ENCODE data around the gene ROPN1B.

ROPN1B gene

DNA sequence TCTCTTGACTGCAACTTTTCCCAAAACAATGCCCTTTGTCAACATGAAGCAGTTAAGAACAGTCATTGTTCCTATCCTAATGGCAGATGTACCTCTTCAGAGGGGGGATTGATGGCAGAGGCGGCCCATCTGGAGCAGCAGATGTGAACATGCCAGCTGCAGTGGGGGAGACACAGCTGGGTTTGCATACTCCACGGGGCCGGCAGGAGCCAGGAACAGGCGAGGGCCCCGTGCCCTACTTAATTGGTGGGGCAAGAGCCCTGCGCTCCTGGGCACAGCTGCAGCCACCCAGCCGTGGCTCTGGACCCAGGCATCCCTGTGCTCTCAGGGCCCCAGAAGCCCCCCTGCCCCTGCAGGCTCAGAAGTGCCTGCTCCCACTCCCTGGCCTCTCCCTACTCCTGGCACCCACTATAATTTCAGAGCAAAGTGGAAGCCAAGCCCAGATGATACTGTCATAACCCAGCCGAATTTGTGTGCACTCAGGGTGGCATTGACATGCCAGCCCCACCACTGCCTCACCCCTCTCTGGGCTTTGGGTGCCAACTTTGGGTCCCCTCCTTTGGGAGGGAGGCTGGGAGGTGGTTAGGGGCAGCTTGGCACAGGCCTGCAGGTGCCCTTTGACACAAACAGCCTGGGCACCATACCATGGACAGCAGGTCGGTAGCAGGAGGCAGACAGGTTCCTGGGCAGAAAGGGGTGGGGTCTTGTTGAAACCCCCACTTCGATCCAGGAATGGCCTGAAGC lies 34.6 kb downstream of the ROPN1B start:
- no peak for DNase-seq (ENCODE audit: low read depth in 2 of 2)

DNA sequence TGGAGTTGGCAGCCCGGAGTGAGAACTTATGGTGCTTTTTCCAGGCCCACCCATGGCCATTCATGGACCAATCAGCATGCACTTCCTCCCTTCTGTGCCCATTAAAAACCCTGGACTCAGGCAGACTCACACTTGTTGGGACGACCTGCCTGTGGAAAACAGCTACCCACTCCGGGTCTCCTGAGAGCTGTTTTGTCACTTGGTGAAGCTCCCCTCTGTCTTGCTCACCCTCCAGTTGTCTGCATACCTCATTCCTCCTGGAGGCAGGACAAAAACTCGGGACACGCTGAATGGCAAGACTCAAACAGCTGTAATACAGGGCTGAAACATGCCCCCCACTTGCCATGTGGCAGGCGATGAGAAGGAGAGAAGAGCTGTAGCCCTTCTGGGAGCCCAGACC lies 35.2 kb downstream of the ROPN1B start:
- no peak for DNase-seq (ENCODE audit: low read depth in 2 of 2)

DNA sequence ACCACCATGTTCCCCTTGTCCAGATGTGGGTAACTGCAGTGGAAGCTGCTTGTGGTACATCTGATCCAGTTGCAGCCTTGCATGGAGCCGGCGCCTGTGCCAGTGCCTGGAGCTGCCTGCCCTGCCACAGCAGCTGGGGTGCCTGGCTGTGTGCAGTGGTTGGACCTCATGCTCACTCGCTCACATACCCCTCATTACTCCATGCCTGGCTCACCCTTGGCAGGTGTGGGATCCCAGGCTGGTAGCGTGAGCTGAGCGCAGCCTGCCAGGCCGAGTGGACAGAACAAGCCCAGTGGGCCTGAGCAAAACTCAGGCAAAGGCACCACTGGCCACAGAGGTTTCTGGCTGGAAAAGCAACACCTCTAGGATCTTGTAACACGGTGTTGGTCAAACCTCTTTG lies 35.7 kb downstream of the ROPN1B start:
- no peak for DNase-seq (ENCODE audit: low read depth in 2 of 2)

DNA sequence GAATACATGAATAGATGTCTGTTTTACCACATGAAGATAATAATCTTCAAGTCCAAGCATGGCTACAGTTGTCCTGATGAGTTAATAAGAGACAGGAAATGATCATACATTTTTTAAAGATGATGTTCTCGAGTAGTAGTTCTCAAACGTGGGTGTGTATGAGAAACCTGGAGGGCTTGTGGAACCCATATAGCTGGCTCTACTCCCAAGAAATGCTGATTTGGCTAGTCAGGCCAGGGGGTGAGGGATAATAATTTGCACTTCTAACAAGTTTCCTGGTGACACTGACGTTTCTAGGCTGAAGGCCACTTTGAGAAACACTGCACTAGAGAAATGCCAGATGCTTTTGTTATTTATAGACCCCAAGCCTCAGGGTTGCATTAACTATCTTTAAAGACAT lies 37.0 kb downstream of the ROPN1B start:
- DNase-seq (ENCODE audit: low read depth in 2 of 2) = no peak

DNA sequence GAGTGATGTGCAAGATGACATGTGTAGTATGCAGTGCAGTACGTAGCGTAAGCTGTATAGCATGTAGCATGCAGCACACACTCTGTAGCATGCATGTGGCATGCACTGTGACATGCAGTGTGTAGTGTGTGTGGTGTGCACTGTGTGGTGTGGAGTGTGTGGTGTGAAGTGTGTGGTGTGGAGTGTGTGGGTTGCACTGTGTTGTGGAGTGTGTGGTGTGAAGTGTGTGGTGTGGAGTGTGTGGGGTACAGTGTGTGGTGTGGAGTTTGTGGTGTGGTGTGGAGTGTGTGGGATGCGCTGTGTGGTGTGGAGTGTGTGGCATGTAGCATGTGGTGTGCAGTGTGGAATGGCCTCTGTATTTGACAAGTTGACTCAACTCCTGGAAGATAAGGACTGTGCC lies 39.2 kb downstream of the ROPN1B start:
- no peak for DNase-seq (ENCODE audit: low read depth in 2 of 2)

DNA sequence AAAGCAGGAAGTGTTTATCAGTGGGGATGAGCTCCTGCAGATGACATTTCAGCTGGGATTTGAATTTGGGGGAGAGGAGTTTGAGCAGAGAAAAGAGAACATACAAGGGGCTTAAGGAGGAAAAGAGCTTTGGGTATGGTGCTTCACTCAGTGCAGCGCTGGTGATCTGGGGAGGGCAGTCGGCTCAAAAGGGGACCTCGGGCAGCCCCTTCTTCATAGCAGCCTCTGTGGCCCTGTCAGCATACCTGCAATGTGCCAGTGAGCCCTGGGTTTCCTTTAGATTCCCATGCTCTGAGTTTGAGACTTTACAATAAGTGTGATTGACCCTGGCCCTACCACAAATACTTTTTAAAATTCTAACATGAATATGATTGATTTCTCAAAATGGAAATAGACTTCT lies 40.2 kb downstream of the ROPN1B start:
- no peak for DNase-seq (ENCODE audit: low read depth in 2 of 2)

DNA sequence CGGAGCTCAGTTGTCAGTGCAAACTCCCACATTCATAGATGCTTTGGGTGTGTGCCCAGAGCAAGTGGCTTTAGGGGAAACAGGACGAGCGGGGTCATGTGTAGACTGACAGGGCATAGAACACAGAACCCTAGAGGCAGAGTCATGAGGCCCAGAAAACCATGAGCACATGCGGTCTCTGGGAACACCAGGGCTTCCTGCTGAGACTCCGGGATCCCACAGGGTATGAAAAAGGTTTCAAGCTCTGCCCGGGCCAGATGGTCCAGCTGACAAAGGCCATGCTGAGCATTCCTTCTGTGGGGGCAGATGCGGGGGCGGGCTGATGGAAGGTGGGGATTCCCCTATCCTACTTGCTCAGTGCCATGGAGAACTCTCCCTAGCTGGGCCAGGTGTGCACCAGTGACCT lies 44.8 kb downstream of the ROPN1B start:
- DNase-seq (ENCODE audit: low read depth in 2 of 2) = no peak

DNA sequence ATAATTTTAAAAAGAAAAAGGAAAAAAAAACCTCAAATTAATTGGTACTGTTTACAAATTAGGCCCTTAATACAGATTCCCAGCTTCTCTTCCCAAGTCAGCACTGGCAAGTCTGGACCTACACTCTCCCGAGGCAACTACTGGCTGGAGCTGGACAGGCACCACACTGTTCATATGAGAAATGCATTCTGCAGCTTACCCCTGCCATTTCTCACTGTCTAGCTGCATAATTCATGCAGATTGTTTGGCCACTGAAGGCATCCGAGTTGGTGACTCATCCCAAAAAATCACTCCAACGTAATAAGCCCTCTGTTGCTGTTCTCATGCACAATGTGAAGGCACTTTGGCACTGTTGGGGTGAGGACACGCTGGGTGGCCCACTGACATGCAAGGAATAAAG lies 45.3 kb downstream of the ROPN1B start:
- no peak for DNase-seq (ENCODE audit: low read depth in 2 of 2)

DNA sequence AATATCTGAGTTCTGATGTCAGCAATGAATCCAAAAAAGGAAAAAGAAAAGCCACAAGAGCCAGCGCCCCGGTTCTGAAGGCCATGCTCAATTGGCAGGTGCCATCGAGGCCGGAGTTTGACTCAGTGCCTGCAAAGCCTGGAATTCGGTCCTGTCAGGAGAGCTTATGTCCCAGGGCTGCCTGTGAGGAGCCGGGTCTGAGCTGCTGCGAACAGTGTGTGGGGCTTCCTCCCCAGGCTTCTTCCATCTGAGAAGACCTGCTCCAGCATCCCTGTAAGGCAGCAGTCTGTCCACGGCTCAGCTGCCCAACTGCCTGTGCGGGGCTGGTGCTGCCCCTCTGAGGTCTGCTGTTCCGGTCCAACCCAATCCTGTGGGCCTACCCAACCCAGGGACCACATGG lies 46.1 kb downstream of the ROPN1B start:
- no peak for DNase-seq (ENCODE audit: low read depth in 2 of 2)

DNA sequence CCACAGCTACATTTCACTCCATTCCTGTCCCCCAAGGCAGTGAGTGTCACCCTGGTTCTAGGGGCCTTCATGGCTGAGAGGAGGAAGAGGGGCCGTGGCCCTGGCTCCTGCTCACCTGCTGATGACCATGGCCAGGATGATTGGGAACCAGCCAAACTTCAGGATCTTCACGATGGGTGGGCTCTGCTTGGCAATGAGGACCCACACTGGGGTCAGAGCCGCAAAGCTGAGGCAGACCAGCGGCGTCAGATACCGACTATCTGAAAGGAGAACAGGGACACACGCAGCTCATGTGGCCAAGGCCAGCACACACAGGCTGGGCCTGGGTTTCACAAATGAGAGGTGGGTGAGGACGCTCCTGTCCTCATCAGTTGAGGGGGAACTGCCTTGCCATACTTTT lies 47.6 kb downstream of the ROPN1B start:
- DNase-seq (ENCODE audit: low read depth in 2 of 2) = no peak

DNA sequence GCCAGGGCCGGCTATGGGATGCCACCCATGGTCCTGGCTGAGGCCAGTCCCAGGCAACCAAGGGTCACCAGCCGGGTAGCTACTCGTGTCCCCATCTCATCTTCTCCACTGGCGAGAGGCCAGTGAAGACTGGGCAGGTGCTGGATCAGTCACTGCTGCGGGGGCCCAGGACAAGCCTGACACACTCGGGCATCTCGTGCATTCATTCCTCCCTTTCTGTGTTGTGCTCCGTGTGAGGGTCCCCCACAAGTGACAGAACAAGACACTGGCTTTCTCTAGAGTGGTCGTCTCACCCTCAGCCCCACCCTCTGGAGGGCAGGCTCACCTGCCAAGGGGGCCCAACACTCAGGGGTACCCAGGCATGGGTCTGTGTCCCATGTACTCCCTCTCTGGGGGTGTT lies 48.4 kb downstream of the ROPN1B start:
- no peak for DNase-seq (ENCODE audit: low read depth in 2 of 2)

DNA sequence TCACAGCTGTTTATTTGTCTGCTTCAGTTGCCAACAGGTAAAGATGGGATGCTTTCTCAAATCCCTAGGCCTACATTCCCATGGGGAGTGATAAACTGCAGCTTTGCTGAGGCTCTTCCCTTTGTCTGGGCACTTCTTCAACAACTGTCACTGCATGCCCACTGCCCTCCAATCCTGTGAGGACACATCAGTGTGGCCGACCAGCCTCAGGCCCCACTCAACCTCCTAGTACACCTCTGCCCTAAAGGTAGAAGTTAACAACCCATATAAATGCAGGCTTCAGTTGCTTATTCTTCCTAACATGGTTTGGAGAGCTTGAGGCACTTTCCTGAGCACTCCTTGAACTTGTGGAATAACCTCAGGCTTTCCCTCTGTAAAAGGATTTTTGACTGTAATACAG lies 49.6 kb downstream of the ROPN1B start:
- no peak for DNase-seq (ENCODE audit: low read depth in 2 of 2)

DNA sequence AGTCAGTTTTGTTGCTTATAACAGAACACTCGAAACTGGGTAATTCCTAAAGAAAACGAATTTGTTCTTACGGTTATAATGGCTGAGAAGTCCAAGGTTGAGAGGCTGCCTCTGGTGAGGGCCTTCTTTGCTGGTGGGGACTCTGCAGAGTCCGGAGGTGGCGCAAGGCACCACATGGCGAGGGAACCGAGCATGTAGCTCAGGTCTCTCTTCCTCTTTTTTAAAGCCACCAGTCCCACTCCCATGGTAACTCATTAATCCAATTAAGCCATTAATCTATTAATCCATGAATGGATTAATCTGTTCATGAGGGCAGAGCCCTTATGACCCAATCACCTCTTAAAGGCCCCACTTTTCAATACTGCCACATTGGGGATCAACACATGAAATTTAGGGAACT lies 50.0 kb downstream of the ROPN1B start:
- no peak for DNase-seq (ENCODE audit: low read depth in 2 of 2)

DNA sequence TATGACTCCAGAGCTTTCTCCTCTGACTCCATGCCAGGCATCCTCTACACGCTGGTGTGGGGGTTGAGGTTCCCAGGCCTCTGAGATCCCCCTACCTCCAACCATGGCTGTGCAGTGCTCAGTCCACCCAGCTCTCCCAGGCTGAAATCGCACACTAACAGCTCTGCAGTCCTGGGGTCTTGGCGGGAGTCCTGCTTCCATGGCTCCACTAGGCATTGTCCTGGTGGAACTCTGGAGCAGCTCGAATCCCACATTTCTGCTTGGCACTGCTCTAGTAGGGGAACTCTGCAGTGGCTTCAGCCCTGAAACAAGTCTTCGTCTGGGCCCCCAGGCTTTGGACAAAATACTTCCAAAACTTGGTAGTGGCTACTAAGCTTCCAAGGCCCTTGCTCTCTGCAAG lies 50.7 kb downstream of the ROPN1B start:
- no peak for DNase-seq (ENCODE audit: low read depth in 2 of 2)

DNA sequence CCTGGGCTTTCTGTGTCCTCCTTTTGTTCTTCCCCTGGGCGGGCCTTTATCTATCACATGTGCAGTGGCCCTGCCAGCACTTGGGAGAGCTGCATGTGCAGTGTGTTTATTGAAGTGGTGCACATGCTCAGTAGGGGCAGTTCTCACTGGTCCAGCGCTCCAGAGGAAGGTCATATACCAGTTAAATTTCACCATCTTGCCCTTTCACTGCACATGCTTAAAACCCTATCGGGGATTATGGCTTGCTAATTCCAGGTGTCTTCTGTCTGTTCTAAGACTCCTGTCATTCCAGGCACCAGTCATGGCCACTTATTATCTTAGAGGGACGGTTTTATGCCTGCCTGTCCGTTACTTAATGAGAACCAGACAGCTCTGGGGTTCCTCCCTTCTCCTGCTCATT lies 52.2 kb downstream of the ROPN1B start:
- no peak for DNase-seq (ENCODE audit: low read depth in 2 of 2)

DNA sequence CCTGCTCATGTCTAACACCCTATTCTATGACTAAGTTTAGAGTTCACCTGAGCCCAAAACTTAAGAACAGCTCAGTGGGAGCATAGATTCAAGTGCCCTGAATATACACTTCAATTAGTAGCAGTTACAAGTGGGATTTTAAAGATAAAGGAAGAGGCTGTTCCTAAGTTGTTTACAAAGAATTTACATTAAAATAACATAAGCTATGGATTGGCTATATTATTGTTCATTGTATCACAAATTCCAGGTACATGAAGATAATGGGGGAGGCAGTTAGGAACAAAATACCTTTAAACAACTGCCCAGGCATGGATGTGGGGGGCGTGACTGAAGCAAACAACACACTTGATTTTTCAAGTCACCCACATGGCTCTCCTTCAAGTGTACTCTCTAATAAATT lies 52.7 kb downstream of the ROPN1B start:
- DNase-seq (ENCODE audit: low read depth in 2 of 2) = no peak

DNA sequence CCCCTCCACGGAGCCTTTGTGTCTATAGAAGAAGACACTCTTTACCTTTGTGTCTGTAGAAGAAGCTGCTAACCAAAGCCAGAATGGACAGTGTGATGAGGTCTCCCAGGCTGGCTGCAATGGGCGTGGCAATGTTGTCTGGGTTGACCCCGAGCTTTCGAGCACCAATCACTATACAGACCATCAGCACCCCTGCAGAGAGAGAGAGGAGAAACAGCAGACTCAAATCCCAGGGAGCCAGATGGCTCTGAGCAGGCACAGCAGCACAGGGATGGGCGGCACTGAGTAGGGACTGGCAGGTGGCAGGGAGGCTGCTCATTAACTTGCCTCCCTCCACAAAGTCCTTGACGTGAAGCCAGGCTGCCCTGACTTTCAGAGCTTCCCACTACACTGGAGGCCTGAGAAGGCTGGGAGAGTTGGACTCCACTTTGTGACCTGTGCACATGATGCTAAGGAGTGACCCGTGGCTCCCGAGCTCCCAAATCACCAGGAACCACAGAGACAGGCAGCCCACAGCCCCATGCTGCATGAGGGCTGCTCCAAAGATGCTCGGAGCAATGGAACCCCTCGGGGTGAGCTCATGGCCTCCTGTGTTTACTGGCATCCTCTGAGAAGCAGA lies 53.9 kb downstream of the ROPN1B start:
- no peak for DNase-seq (ENCODE audit: low read depth in 2 of 2)

DNA sequence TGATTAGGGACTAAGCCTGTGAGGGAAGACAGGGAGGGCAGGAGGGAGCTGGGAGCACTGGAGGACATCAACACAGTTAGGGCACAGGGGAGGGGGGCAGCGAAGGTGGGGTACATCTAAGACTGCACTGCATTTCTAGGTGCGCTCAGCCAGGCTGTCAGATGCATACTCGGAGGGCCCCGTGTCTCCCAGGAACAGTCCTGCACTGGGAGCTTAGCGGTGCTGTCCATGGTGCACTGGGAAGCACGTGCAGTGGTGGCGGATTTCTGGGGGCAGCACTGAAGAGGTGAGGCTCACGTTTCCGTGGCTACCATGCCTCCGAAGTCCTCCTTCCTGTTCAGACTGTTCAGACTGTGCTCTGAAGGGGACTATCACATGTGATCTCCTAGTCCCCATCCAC lies 54.4 kb downstream of the ROPN1B start:
- no peak for DNase-seq (ENCODE audit: low read depth in 2 of 2)

DNA sequence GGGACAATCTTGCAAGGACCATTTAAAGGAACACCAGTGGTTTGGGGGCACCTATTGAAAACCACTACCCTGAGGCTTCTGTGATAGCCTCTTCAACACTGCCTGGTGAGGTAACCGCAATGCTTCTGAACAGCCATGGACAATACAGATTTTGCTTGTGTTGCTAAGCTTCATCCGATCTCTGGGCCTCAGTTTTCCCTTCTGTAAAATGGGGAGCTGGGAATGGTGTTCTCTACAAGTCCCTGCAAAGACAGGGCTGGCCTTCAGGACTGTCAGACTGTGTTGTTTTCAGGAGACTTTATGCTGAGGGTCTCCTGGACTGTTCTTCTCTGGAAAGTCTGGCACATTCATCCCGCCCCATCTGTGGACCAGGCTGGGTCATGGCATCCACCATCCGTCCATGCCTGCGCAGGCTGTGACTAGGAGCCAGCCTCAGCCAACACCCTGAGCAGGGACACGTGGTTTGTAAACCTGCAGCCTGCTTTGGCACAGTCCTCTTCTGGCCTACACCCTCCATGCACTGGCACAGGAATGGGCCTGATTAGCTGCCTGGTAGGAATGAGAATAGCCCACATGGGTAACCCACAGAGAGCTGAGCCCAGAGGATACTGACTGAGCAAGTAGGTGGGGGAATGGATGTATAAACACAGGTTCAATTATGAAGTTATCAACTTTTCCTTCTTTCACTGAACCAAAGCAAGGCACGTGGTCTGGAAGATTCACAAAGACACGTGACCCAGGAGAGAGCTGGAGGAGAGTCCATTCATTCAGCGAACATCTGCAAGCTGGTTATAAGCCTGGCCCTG lies 55.3 kb downstream of the ROPN1B start:
- DNase-seq (ENCODE audit: low read depth in 2 of 2) = no peak

DNA sequence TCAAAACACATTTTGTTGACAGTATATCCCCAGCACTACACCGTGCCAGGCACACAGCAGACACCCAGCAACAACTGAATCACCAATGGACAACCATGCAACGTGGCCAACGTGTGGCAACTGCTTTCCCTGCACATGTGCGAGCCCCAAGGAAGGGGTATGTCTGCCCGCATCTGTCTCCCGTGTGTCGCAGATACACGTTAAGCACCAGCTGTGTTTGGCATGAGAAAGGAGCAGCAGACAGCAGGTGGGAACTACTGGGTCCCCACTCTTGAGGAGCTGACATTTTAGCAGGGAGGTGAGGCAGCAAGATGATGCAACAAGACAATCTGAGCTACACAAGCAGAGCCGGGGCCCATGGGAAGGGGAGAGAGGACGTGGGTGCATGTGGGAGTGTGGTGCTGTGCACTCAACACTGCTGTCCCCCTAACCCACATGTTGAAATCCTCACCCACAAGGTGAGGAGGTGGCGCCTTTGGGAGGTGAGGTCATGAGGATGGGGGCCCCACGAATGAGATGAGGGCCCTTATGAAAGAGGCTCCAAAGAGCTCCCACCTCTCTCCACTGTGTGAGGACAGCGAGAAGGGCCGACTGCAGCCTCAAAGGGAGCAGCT lies 56.2 kb downstream of the ROPN1B start:
- DNase-seq (ENCODE audit: low read depth in 2 of 2) = no peak

DNA sequence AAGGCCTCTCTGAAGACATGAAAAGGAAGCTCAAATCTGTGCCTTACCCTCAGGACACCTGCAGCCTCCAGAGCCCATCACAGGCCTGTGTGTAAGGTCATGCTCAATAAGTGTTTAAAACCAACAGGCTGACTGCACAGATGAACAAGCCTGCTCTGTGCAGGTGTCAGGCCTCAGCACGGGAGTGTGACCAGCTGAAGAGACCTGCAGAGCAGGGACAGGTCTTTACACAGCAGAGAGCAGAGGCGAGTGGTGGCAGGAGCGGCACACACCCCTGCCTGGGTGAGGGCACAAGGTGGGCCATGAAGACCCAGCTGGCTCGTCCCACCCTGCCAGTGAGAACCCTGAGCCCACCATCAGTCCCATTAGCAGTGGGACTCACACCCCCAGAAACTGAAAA lies 56.9 kb downstream of the ROPN1B start:
- DNase-seq (ENCODE audit: low read depth in 2 of 2) = no peak

DNA sequence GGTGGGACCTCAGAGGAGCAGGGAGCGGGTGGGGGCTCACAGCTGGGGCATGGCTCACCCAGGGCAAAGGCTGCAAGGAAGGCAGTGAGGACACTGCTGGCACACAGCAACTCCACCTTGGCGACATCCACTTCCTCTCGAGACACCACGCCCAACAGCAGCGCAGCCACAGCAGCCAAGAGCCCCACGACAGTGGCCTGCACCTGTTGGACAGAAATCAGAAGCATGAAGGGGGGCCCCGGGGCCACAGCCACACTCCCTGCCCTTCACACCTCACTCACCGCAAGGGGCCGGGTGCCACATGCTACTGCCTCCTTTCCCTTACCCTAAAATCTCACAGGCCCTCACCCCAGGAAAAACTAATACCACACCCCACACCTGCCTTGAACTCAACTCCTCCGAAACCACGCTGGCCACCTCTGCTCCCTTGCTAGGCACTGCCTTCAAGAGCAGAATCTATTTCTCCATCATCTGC lies 57.3 kb downstream of the ROPN1B start:
- DNase-seq (ENCODE audit: low read depth in 2 of 2) = no peak

DNA sequence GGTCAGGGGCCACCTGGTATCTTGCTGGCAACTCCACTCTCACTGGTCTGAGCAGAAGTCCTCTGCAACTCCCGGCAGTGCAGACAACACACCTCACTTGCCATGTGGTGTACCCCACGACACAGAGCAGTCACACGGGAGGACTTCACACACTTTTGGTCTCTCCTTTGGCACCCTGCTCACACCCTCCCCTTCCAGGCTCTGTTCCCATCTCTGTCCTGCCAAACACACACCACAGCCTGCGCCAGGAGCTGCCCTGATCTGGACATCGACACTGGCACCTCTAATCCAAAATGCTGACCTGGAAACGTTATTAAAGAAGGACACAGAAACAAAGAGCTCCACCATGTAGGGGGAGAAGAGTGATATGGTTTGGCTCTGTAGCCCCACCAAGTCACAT lies 57.8 kb downstream of the ROPN1B start:
- DNase-seq (ENCODE audit: low read depth in 2 of 2) = no peak

Data from stimulated activated CD8-positive, alpha-beta memory T cell treated with anti-CD3 and anti-CD28 coated beads, Interleukin-15, amount 100 ng/mL, for 48 hours (primary cell).